GM12801 (cell line): ENCODE data around the gene STK33.

Experiments used
- CTCF ChIP-seq: IDR thresholded peaks from one replicate; pipeline ENCODE4 v1.5.1; 2011; ENCODE audit warnings: control low read depth; ENCODE audit not compliant: insufficient read length; ENCODE audit errors: extremely low read depth

STK33 gene

GRCh38 chr11:8613036-8613435, 19.0 kb upstream of the STK33 start:
- TF ChIP-seq CTCF = no peak

- no peak for TF ChIP-seq CTCF
Measured at GRCh38 chr11:8612522-8612921, 18.5 kb upstream of the STK33 start.

- no peak for TF ChIP-seq CTCF
Measured at GRCh38 chr11:8610532-8611116, 16.6 kb upstream of the STK33 start.

GRCh38 chr11:8608652-8609051, 14.6 kb upstream of the STK33 start:
- no peak for TF ChIP-seq CTCF

GRCh38 chr11:8605971-8606563, 12.0 kb upstream of the STK33 start:
- TF ChIP-seq CTCF = no peak

- TF ChIP-seq CTCF = no peak
Measured at GRCh38 chr11:8604078-8604723, 10.2 kb upstream of the STK33 start.

GRCh38 chr11:8603696-8604077, 9.7 kb upstream of the STK33 start:
- TF ChIP-seq CTCF = no peak
